H1 (cell line): ENCODE measurements around the gene TNFRSF18. TPM values are rescaled to one million over a fixed set of nuclear protein-coding genes. Genes with fewer than 3 reads are reported as not detected.

Source experiments
- CTCF ChIA-PET: fragments of 300-600 bp; sonication (Branson Sonifier 250); formaldehyde crosslinking; loops from one replicate; lab custom pipeline; 2021; ENCODE audit not compliant: partially characterized antibody; lab: Charles Lee
- POLR2A ChIA-PET: fragments of 300-600 bp; sonication (Branson Sonifier 250); formaldehyde crosslinking; loops from one replicate; lab custom pipeline; 2021; ENCODE audit warnings: inconsistent platforms; ENCODE audit not compliant: partially characterized antibody; lab: Charles Lee
- DNase-seq, 2 experiments: peaks; one replicate each; pipeline versions ENCODE4 v3.0.0 to v3.0.0-alpha.2; 2010 to 2022; ENCODE audit warnings: low spot score in 2 of 2, low read depth in 1 of 2, mixed read lengths in 1 of 2
- FAIRE-seq: peaks from 2 replicates; lab custom pipeline; 2011; peaks lifted over from hg19 to GRCh38; lab: Jason Lieb, UNC
- H2AFZ ChIP-seq: 2 replicates; pipeline ENCODE4 v1.8.1; 2012; ENCODE audit warnings: low read length, inconsistent platforms
- H2AK5ac ChIP-seq: 2 replicates; pipeline ENCODE4 v1.6.1; 2013; ENCODE audit warnings: low read depth, low read length
- H2BK120ac ChIP-seq: replicated peaks from 2 replicates; pipeline ENCODE3; 2013; ENCODE audit warnings: low read depth, low read length, inconsistent platforms
- H2BK12ac ChIP-seq: 2 replicates; pipeline ENCODE4 v1.6.1; 2013; ENCODE audit warnings: low read depth, low read length
- H2BK15ac ChIP-seq: 2 replicates; pipeline ENCODE4 v1.6.1; 2013; ENCODE audit warnings: low read length
- H2BK20ac ChIP-seq: 2 replicates; pipeline ENCODE4 v1.6.1; 2013; ENCODE audit warnings: low read length
- H2BK5ac ChIP-seq: 2 replicates; pipeline ENCODE4 v1.6.1; 2013; ENCODE audit warnings: low read depth, low read length
- H3K14ac ChIP-seq: 2 replicates; pipeline ENCODE4 v1.6.1; 2013; ENCODE audit warnings: inconsistent platforms; ENCODE audit not compliant: insufficient read length
- H3K18ac ChIP-seq: 2 replicates; pipeline ENCODE4 v1.6.1; 2013; ENCODE audit warnings: low read length; ENCODE audit errors: extremely low read depth
- H3K23ac ChIP-seq: 2 replicates; pipeline ENCODE4 v1.6.1; 2013; ENCODE audit warnings: inconsistent platforms; ENCODE audit not compliant: insufficient read length
- H3K23me2 ChIP-seq: 2 replicates; pipeline ENCODE4 v1.6.1; 2013; ENCODE audit warnings: low read depth, low read length
- H3K27ac ChIP-seq: 2 replicates; pipeline ENCODE4 v1.6.1; 2011; ENCODE audit warnings: low read depth, low read length, inconsistent platforms
- H3K27me3 ChIP-seq, 4 experiments: replicated peaks in 1 of 4; 1 replicate in 1 of 4; 2 replicates in 3 of 4; pipeline versions ENCODE4 v1.6.1 to v1.8.1; 2011 to 2013; ENCODE audit warnings: low read length in 3 of 4, mild to moderate bottlenecking in 3 of 4, inconsistent platforms in 2 of 4, mixed read lengths in 2 of 4, moderate library complexity in 1 of 4; ENCODE audit not compliant: control insufficient read depth in 3 of 4, insufficient read depth in 3 of 4; ENCODE audit errors: extremely low read depth in 1 of 4
- H3K36me3 ChIP-seq, 4 experiments: 2 replicates each; pipeline versions ENCODE4 v1.6.1 to v1.8.1; 2011 to 2013; ENCODE audit warnings: mild to moderate bottlenecking in 4 of 4, low read length in 3 of 4, moderate library complexity in 2 of 4, control low read depth in 1 of 4, inconsistent platforms in 1 of 4; ENCODE audit not compliant: insufficient read depth in 4 of 4, control insufficient read depth in 2 of 4
- H3K4ac ChIP-seq: replicated peaks from 2 replicates; pipeline ENCODE3; 2013; ENCODE audit warnings: low read length, low read depth, mixed read lengths, inconsistent platforms; ENCODE audit not compliant: insufficient read length
- H3K4me1 ChIP-seq, 4 experiments: replicated peaks in 1 of 4; 1 replicate in 1 of 4; 2 replicates in 3 of 4; pipeline versions ENCODE4 v1.6.1 to v1.8.1; 2011 to 2013; ENCODE audit warnings: low read length in 3 of 4, inconsistent platforms in 2 of 4, mixed read lengths in 1 of 4; ENCODE audit not compliant: insufficient read depth in 4 of 4, control insufficient read depth in 3 of 4
- H3K4me2 ChIP-seq, 2 experiments: 2 replicates each; pipeline versions ENCODE4 v1.6.1 to v1.8.1; 2011 to 2013; ENCODE audit warnings: low read depth in 2 of 2, low read length in 2 of 2, control low read depth in 1 of 2, inconsistent platforms in 1 of 2, mild to moderate bottlenecking in 1 of 2; ENCODE audit not compliant: insufficient read depth in 1 of 2
- H3K4me3 ChIP-seq, 4 experiments: fragments of 200-600, 300-600 bp in 1 of 4; sonication (generic), shearing (Covaris generic), sonication (Bioruptor Twin) in 1 of 4; 2 replicates each; pipeline versions ENCODE4 v1.5.1 to v1.8.1; 2011 to 2016; ENCODE audit warnings: low read length in 4 of 4, low read depth in 3 of 4, control low read depth in 2 of 4, inconsistent platforms in 2 of 4, mild to moderate bottlenecking in 2 of 4, mixed read lengths in 1 of 4, moderate library complexity in 1 of 4; ENCODE audit not compliant: insufficient read depth in 2 of 4; ENCODE audit errors: extremely low read depth in 1 of 4
- H3K56ac ChIP-seq: replicated peaks from 2 replicates; pipeline ENCODE3; 2013; ENCODE audit warnings: low read depth, mild to moderate bottlenecking, mixed read lengths, low read length, inconsistent platforms; ENCODE audit not compliant: insufficient read length
- H3K79me1 ChIP-seq: 2 replicates; pipeline ENCODE4 v1.6.1; 2013; ENCODE audit warnings: low read depth, low read length, control low read depth
- H3K79me2 ChIP-seq, 2 experiments: 2 replicates each; pipeline versions ENCODE4 v1.6.1 to v1.8.1; 2012 to 2013; ENCODE audit warnings: low read length in 2 of 2, mild to moderate bottlenecking in 2 of 2, inconsistent platforms in 1 of 2; ENCODE audit not compliant: insufficient read depth in 2 of 2, control insufficient read depth in 1 of 2
- H3K9ac ChIP-seq, 4 experiments: replicated peaks in 1 of 4; 1 replicate in 1 of 4; 2 replicates in 3 of 4; pipeline versions ENCODE4 v1.6.1 to v1.8.1; 2011 to 2013; ENCODE audit warnings: low read depth in 3 of 4, low read length in 3 of 4, control low read depth in 2 of 4, mild to moderate bottlenecking in 2 of 4, moderate library complexity in 2 of 4, inconsistent platforms in 1 of 4; ENCODE audit errors: extremely low read depth in 1 of 4
- H3K9me3 ChIP-seq, 2 experiments: 2 replicates each; pipeline versions ENCODE4 v1.6.1 to v1.8.1; 2012 to 2013; ENCODE audit warnings: mild to moderate bottlenecking in 2 of 2, moderate library complexity in 2 of 2, control low read depth in 1 of 2, inconsistent platforms in 1 of 2, low read depth in 1 of 2, low read length in 1 of 2, mixed read lengths in 1 of 2; ENCODE audit not compliant: insufficient read depth in 2 of 2
- H4K20me1 ChIP-seq, 2 experiments: replicated peaks in 1 of 2; 2 replicates each; pipeline versions ENCODE3 to v1.8.1; 2011 to 2013; ENCODE audit warnings: inconsistent platforms in 2 of 2, low read length in 2 of 2, mild to moderate bottlenecking in 1 of 2; ENCODE audit not compliant: insufficient read depth in 2 of 2, control insufficient read depth in 1 of 2
- H4K5ac ChIP-seq: 2 replicates; pipeline ENCODE4 v1.6.1; 2013; ENCODE audit warnings: low read length, low read depth, mixed read lengths, inconsistent platforms; ENCODE audit not compliant: insufficient read length
- H4K8ac ChIP-seq: 2 replicates; pipeline ENCODE4 v1.8.0; 2013; ENCODE audit warnings: mild to moderate bottlenecking, moderate library complexity, low read length, inconsistent platforms; ENCODE audit not compliant: insufficient read depth; ENCODE audit errors: extremely low read depth
- H4K91ac ChIP-seq: replicated peaks from 2 replicates; pipeline ENCODE3; 2013; ENCODE audit warnings: low read length, mixed read lengths, inconsistent platforms; ENCODE audit not compliant: insufficient read length
- BACH1 ChIP-seq: IDR thresholded peaks from 2 replicates; pipeline ENCODE4 v1.6.1; 2012; ENCODE audit warnings: low read length, improper control_type of control experiment
- CREB1 ChIP-seq: IDR thresholded peaks from 2 replicates; pipeline ENCODE4 v1.6.1; 2012; ENCODE audit warnings: inconsistent platforms
- RXRA ChIP-seq: IDR thresholded peaks from 2 replicates; pipeline ENCODE4 v1.6.1; 2011; ENCODE audit warnings: low read depth, mild to moderate bottlenecking, low read length, moderate library complexity; ENCODE audit not compliant: insufficient read depth
- SP1 ChIP-seq: IDR thresholded peaks from 2 replicates; pipeline ENCODE4 v1.6.1; 2011; ENCODE audit warnings: low read depth, low read length
- SUZ12 ChIP-seq: fragments of 200-600 bp; sonication (generic); IDR thresholded peaks from 2 replicates; pipeline ENCODE4 v1.6.1; 2012; ENCODE audit warnings: mild to moderate bottlenecking, inconsistent platforms, low read length, moderate library complexity, mixed read lengths
- TEAD4 ChIP-seq: IDR thresholded peaks from 2 replicates; pipeline ENCODE4 v1.6.1; 2012; ENCODE audit warnings: low read depth, low read length, inconsistent platforms, mixed read lengths
- WGBS, 2 experiments: shearing (Covaris generic) in 1 of 2; methylation state at CpG; one replicate each; pipeline versions ENCODE4 v1.1.6 to v1.1.7; 2013 to 2015; ENCODE audit warnings: low lambda C conversion rate in 2 of 2, mixed read lengths in 2 of 2, inconsistent platforms in 1 of 2, low coverage in 1 of 2, missing lambda C conversion rate in 1 of 2; ENCODE audit not compliant: insufficient replicate concordance in 2 of 2, insufficient coverage in 1 of 2, insufficient read length in 1 of 2; ENCODE audit errors: extremely low coverage in 1 of 2, missing lambda C conversion rate in 1 of 2; 5-methylcytosine and 5-hydroxymethylcytosine counted together
- polyA plus RNA-seq, 7 experiments: library from polyadenylated mRNA; depleted of rRNA in 3 of 7; stranded (reverse) in 5 of 7; unstranded in 2 of 7; fragments of >200 nt in 5 of 7; fragments of 200-250 nt in 2 of 7; gene quantifications; 1 replicate in 5 of 7; 2 replicates in 1 of 7; 4 replicates in 1 of 7; pipeline versions ENCODE4 v1.2.1 to v1.2.3, GENCODE V29; 2011 to 2013; ENCODE audit warnings: missing spikeins in 2 of 7, mixed read lengths in 2 of 7
- total RNA-seq: library from RNA; stranded (reverse); fragmentation: NEBNext Ultra II Directional; extraction: Animal tissue kit (Norgen Biotek cat#: 25700); gene quantifications from 2 replicates; pipeline ENCODE4 v1.2.1, GENCODE V29; 2021
- TF ChIP-seq, protein P1 (sequence below): IDR thresholded peaks from 2 replicates; pipeline ENCODE4 v1.6.1; 2011; ENCODE audit warnings: low read length, improper control_type of control experiment
- TF ChIP-seq, protein P2 (sequence below): IDR thresholded peaks from 2 replicates; pipeline ENCODE4 v1.6.1; 2012; ENCODE audit warnings: low read length, inconsistent platforms

The TNFRSF18 gene
- total and polyA plus RNA-seq, 2 of the 8 experiments (the other 6 are each of a cell fraction or from before 2014, with no cell fraction given), result 1.5 to 2.5 TPM

DNA sequence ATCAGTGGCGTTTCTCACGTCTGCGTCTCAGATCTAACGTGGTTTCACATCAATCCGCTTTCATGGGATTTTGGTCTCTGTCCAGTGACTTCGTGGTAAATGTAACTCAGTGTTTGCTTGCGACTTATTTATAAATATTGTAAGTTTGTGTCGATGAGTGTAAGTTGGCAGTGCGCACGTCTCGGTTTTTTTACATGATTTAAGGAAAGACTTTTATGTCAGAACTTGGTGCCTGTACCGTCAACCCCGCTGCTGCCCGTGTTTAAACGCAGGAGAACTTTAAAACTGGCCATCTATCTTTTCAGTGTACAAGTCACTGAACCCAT lies 27.1 kb upstream of the TNFRSF18 start:
- no peak overlapping the region for H2AK5ac ChIP-seq
- H2AFZ ChIP-seq, result no peak overlapping the region
- ChIA-PET CTCF (no interaction called here), POLR2A (interaction anchor here (1.1 to 1.9 kb wide), 2 partner anchors 10 to 13 kb away, joined by 3 to 7 read pairs; partner anchors contain the start of gene C1QTNF12)
- no peak overlapping the region for H3K14ac ChIP-seq
- no peak overlapping the region for H3K27ac ChIP-seq
- H3K79me2 ChIP-seq, result peaks cover 6 to 34% of the 10 kb centered on the region in 2 experiments; a peak in 3 of 4 replicates
- H3K56ac ChIP-seq, result no peak overlapping the region
- peaks cover 0 to 12% (median under 1%) of the 10 kb centered on the region in 4 experiments; a peak in 4 of 7 replicates for H3K4me1 ChIP-seq
- DNase-seq, result no peak
- H3K9ac ChIP-seq, result no peak overlapping the region
- no peak overlapping the region for H4K5ac ChIP-seq
- peaks cover 0 to 9% of the 10 kb centered on the region in 2 experiments; a peak in 2 of 4 replicates for H3K9me3 ChIP-seq
- no peak overlapping the region for H2BK20ac ChIP-seq
- TF ChIP-seq BACH1, result no peak
- TF ChIP-seq, protein P1, sequence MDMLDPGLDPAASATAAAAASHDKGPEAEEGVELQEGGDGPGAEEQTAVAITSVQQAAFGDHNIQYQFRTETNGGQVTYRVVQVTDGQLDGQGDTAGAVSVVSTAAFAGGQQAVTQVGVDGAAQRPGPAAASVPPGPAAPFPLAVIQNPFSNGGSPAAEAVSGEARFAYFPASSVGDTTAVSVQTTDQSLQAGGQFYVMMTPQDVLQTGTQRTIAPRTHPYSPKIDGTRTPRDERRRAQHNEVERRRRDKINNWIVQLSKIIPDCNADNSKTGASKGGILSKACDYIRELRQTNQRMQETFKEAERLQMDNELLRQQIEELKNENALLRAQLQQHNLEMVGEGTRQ, result no peak
- TF ChIP-seq, protein P2, sequence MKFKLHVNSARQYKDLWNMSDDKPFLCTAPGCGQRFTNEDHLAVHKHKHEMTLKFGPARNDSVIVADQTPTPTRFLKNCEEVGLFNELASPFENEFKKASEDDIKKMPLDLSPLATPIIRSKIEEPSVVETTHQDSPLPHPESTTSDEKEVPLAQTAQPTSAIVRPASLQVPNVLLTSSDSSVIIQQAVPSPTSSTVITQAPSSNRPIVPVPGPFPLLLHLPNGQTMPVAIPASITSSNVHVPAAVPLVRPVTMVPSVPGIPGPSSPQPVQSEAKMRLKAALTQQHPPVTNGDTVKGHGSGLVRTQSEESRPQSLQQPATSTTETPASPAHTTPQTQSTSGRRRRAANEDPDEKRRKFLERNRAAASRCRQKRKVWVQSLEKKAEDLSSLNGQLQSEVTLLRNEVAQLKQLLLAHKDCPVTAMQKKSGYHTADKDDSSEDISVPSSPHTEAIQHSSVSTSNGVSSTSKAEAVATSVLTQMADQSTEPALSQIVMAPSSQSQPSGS, result no peak
- no peak for TF ChIP-seq SP1
- TF ChIP-seq RXRA, result no peak
- no peak for TF ChIP-seq SUZ12
- TF ChIP-seq CREB1, result no peak
- no peak for TF ChIP-seq TEAD4
- no peak overlapping the region for H4K91ac ChIP-seq
- peak overlapping the region; percentile 46; the same call in 1 of the 2 replicates for H4K8ac ChIP-seq
- no peak overlapping the region for H3K4me3 ChIP-seq
- no peak for FAIRE-seq
- peaks cover 7% of the 10 kb centered on the region for H3K23me2 ChIP-seq
- H3K27me3 ChIP-seq, result no peaks in the 10 kb centered on the region; a peak in 1 of 7 replicates
- peaks cover 33% of the 10 kb centered on the region for H3K79me1 ChIP-seq
- no peak overlapping the region for H3K18ac ChIP-seq
- 97 to 100% methylated on average over 1 to 15 of the region's 15 CpGs for WGBS, 2 experiments
- peaks cover 0 to 10% (median 3%) of the 10 kb centered on the region in 4 experiments; a peak in 3 of 8 replicates for H3K36me3 ChIP-seq
- H4K20me1 ChIP-seq, result peaks cover 2 to 19% of the 10 kb centered on the region in 2 experiments
- H2BK120ac ChIP-seq, result no peak overlapping the region
- H3K23ac ChIP-seq, result no peak overlapping the region
- no peak overlapping the region for H3K4ac ChIP-seq
- H3K4me2 ChIP-seq, result 0 out of 4 replicates have a peak overlapping the region, but pooled peaks of 1 of the 2 experiments have one; percentile 29
- no peak overlapping the region for H2BK15ac ChIP-seq
- H2BK12ac ChIP-seq, result no peak overlapping the region
- no peak overlapping the region for H2BK5ac ChIP-seq
